Urinary bladder (tissue), 4 donors: ENCODE results near the gene FAM32A. TPM values are rescaled to one million over a fixed set of nuclear protein-coding genes. Genes with fewer than 3 reads are reported as not detected.
A peak's percentile ranks its signal among the peaks of the same experiment; 100 is the strongest.

Source experiments
- DNase-seq: peaks from one replicate; pipeline ENCODE4 v3.0.0-alpha.2; 2015; ENCODE audit errors: extremely low spot score
- H3K27ac ChIP-seq: one replicate; pipeline ENCODE4 v1.5.1; 2013; ENCODE audit warnings: low read depth, mild to moderate bottlenecking, moderate library complexity
- H3K36me3 ChIP-seq: one replicate; pipeline ENCODE4 v1.6.1; 2013; ENCODE audit warnings: mild to moderate bottlenecking, moderate library complexity; ENCODE audit not compliant: insufficient read depth
- H3K4me1 ChIP-seq: one replicate; pipeline ENCODE4 v1.6.1; 2013; ENCODE audit warnings: mild to moderate bottlenecking, moderate library complexity; ENCODE audit not compliant: insufficient read depth
- H3K4me3 ChIP-seq: one replicate; pipeline ENCODE4 v1.5.1; 2013; ENCODE audit warnings: low read depth, low read length
- WGBS: extraction: QIAGEN DNeasy Blood & Tissue Kit; methylation state at CpG from one replicate; pipeline ENCODE4 v1.1.7; 2013; 5-methylcytosine and 5-hydroxymethylcytosine counted together
- polyA plus RNA-seq: library from polyadenylated mRNA; stranded (reverse); fragments of 200-250 nt; gene quantifications from one replicate; pipeline ENCODE4 v1.2.3, GENCODE V29; 2013
- total RNA-seq: library from RNA; depleted of rRNA; stranded (reverse); fragments of >200 nt; gene quantifications from one replicate; pipeline ENCODE4 v1.2.3, GENCODE V29; 2014
- donor health status: healthy with polysubstance abuse.
- donor health status: healthy.

The FAM32A gene
- total and polyA plus RNA-seq, 2 donors = 75.8 to 94.5 TPM

GRCh38 chr19:16180611-16181010 is 4.6 kb upstream of the FAM32A start:
- Histone ChIP-seq H3K4me1 (no peaks in the 10 kb centered on the region), H3K27ac (no peak overlapping the region), H3K4me3 (no peak overlapping the region), H3K36me3 (no peaks in the 10 kb centered on the region)
- DNase-seq = no peak
- 32% methylated on average over 4 of the region's 4 CpGs for WGBS

- WGBS = 42% methylated on average over 18 of the region's 18 CpGs
- Histone ChIP-seq H3K4me3 (no peak overlapping the region), H3K36me3 (no peaks in the 10 kb centered on the region), H3K27ac (no peak overlapping the region), H3K4me1 (no peaks in the 10 kb centered on the region)
- DNase-seq = no peak
Measured at GRCh38 chr19:16184665-16185122, 516 bp upstream of the FAM32A start.

- DNase-seq = no peak
- Histone ChIP-seq H3K4me1 (no peaks in the 10 kb centered on the region), H3K36me3 (peaks cover 1% of the 10 kb centered on the region), H3K27ac (no peak overlapping the region), H3K4me3 (peak overlapping the region; percentile 77)
- WGBS = under 1% methylated on average over 20 of the region's 20 CpGs
Measured at GRCh38 chr19:16185768-16186123, 536 bp downstream of the FAM32A start.

GRCh38 chr19:16188521-16188920 is 3.3 kb downstream of the FAM32A start:
- no peak for DNase-seq
- Histone ChIP-seq H3K4me3 (no peak overlapping the region), H3K27ac (no peak overlapping the region), H3K4me1 (no peaks in the 10 kb centered on the region), H3K36me3 (peaks cover 3% of the 10 kb centered on the region)
- 94% methylated on average over 3 of the region's 3 CpGs for WGBS

GRCh38 chr19:16190198-16190597 is 5.0 kb downstream of the FAM32A start:
- H3K4me3 ChIP-seq = no peak overlapping the region
- H3K27ac ChIP-seq = no peak overlapping the region
- peaks cover 3% of the 10 kb centered on the region for H3K36me3 ChIP-seq
- H3K4me1 ChIP-seq = no peaks in the 10 kb centered on the region
- WGBS = 78% methylated on average over 6 of the region's 6 CpGs
- no peak for DNase-seq

- 83% methylated on average over 10 of the region's 10 CpGs for WGBS
- Histone ChIP-seq H3K27ac (no peak overlapping the region), H3K4me3 (no peak overlapping the region), H3K4me1 (no peaks in the 10 kb centered on the region), H3K36me3 (peaks cover 3% of the 10 kb centered on the region)
- DNase-seq = no peak
Measured at GRCh38 chr19:16190736-16191135, 5.5 kb downstream of the FAM32A start.

DNA sequence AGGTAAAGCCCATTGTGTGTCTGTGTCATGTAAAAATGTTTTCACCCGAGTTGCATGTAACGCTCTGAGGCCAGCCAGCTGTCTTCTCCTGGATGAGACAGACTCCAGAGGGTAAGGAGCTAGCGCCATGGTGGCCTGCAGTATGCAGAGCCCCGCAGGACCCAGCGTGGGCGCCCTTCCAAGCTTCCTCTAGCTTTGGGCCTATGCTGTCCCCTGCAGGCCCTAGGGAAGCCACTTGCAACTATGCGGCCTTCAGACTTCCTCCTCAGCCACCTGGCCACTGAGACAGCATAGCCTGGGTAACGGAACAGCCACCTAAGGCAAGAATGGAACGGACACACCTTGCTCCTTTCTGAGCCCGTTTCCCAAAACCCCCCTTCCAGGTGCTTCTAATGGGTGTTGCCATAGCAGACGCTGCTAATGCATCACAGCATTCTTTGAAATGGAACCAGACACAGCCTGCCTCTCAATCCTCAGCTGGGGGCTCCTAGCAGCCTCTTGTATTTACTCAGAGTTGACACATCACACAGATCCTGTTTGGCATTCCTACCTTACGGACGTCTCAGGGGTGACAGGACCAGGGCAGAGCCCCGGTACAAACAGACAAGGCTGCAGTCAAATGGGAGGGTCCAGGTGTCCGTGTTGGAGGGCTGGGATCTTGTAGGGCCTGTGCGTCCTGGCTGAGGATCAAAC is 6.2 kb downstream of the FAM32A start:
- WGBS = 68% methylated on average over 16 of the region's 16 CpGs
- H3K36me3 ChIP-seq = peaks cover 3% of the 10 kb centered on the region
- H3K4me3 ChIP-seq = no peak overlapping the region
- H3K4me1 ChIP-seq = no peaks in the 10 kb centered on the region
- H3K27ac ChIP-seq = no peak overlapping the region
- DNase-seq = no peak

- Histone ChIP-seq H3K4me1 (no peaks in the 10 kb centered on the region), H3K4me3 (no peak overlapping the region), H3K36me3 (peaks cover 3% of the 10 kb centered on the region), H3K27ac (no peak overlapping the region)
- WGBS = 84% methylated on average over 10 of the region's 10 CpGs
- no peak for DNase-seq
Measured at GRCh38 chr19:16193466-16193865, 8.3 kb downstream of the FAM32A start.

- Histone ChIP-seq H3K4me3 (peak overlapping the region; percentile 96), H3K36me3 (no peaks in the 10 kb centered on the region), H3K4me1 (no peaks in the 10 kb centered on the region), H3K27ac (peak overlapping the region; percentile 38)
- DNase-seq = no peak
- WGBS = 40% methylated on average over 2 of the region's 2 CpGs
Measured at GRCh38 chr19:16197188-16197621, 12.0 kb downstream of the FAM32A start.

GRCh38 chr19:16197622-16198369 is 12.6 kb downstream of the FAM32A start, which contains the start of gene AP1M1:
AP1M1 (plus strand) TSS chr19:16197911; CDS start chr19:16198027, 116 bp downstream.
- DNase-seq = peak; percentile 85
- H3K27ac ChIP-seq = peak within 1 kb of the TSS; percentile 38
- no peaks in the 10 kb centered on the region for H3K36me3 ChIP-seq
- peak within 1 kb of the TSS; percentile 96 for H3K4me3 ChIP-seq
- under 1% methylated on average over 65 of the region's 65 CpGs for WGBS
- H3K4me1 ChIP-seq = no peaks in the 10 kb centered on the region

DNA sequence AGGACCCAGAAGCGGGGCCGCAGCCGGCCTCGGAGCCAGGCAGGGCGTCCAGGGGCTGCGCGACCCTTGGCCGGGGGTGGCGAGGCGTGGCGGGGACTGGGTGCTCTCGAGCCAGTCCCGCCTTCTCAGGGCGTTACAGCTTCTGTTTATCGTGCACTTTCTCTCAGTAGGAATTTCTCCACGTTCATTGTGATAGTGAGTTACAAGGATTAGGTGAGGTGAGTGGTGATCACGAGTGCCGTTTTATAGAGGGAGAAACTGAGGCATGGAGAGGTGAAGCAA is 13.1 kb downstream of the FAM32A start:
- Histone ChIP-seq H3K27ac (no peak overlapping the region), H3K4me1 (no peaks in the 10 kb centered on the region), H3K36me3 (no peaks in the 10 kb centered on the region), H3K4me3 (peak overlapping the region; percentile 96)
- under 1% methylated on average over 18 of the region's 18 CpGs for WGBS
- DNase-seq = no peak

GRCh38 chr19:16199275-16199932 is 14.2 kb downstream of the FAM32A start:
- no peak overlapping the region for H3K27ac ChIP-seq
- DNase-seq = no peak
- H3K4me1 ChIP-seq = no peaks in the 10 kb centered on the region
- 87% methylated on average over 9 of the region's 9 CpGs for WGBS
- peaks cover 1% of the 10 kb centered on the region for H3K36me3 ChIP-seq
- H3K4me3 ChIP-seq = no peak overlapping the region

GRCh38 chr19:16200038-16201010 is 15.1 kb downstream of the FAM32A start:
- H3K27ac ChIP-seq = no peak overlapping the region
- no peak overlapping the region for H3K4me3 ChIP-seq
- WGBS = 84% methylated on average over 20 of the region's 20 CpGs

More at GRCh38 chr19:16200038-16201010, 15.1 kb downstream of the FAM32A start:
- Histone ChIP-seq H3K4me1 (no peaks in the 10 kb centered on the region), H3K36me3 (peaks cover 1% of the 10 kb centered on the region)
- no peak for DNase-seq
